Measurements from ENCODE around the gene IL37.

IL37 gene, protein sequence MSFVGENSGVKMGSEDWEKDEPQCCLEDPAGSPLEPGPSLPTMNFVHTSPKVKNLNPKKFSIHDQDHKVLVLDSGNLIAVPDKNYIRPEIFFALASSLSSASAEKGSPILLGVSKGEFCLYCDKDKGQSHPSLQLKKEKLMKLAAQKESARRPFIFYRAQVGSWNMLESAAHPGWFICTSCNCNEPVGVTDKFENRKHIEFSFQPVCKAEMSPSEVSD

DNA sequence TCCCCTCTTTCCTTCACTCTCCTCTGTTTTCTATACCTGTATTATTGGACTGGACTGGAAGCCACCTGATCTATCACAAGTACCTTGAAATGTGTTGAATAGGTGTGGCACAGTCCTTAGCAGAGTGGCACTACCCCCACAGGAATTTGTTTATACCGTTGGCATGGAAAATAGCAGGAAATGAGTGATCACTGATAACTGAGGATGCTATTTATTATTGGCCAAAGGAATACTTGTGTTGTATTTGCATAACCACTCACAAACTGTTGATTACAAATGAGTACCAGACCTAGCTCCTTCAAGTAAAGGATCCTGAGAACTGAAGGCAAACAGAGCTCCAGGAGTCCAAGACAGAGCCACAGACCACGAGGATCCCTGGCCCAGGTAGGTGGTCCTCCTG lies at the start of gene IL37:
TSS of gene IL37 (plus strand) at position 301 of the 400 bp plus-strand sequence. CDS start 1,848 bp downstream, outside the sequence.
- DNase-seq (ENCODE audit: low read depth in 2 of 2) = no peak

- DNase-seq (ENCODE audit: low read depth in 2 of 2) = no peak
These were observed 46.9 kb upstream of the IL37 start for GRCh38 chr2:112864072-112864471.

- no peak for DNase-seq (ENCODE audit: low read depth in 2 of 2)
These were observed 44.7 kb upstream of the IL37 start for GRCh38 chr2:112866128-112866835.

GRCh38 chr2:112867701-112868631 lies 43.0 kb upstream of the IL37 start:
- DNase-seq (ENCODE audit: low read depth in 2 of 2) = no peak

- DNase-seq (ENCODE audit: low read depth in 2 of 2) = no peak
These were observed 41.6 kb upstream of the IL37 start for GRCh38 chr2:112869258-112869842.

DNA sequence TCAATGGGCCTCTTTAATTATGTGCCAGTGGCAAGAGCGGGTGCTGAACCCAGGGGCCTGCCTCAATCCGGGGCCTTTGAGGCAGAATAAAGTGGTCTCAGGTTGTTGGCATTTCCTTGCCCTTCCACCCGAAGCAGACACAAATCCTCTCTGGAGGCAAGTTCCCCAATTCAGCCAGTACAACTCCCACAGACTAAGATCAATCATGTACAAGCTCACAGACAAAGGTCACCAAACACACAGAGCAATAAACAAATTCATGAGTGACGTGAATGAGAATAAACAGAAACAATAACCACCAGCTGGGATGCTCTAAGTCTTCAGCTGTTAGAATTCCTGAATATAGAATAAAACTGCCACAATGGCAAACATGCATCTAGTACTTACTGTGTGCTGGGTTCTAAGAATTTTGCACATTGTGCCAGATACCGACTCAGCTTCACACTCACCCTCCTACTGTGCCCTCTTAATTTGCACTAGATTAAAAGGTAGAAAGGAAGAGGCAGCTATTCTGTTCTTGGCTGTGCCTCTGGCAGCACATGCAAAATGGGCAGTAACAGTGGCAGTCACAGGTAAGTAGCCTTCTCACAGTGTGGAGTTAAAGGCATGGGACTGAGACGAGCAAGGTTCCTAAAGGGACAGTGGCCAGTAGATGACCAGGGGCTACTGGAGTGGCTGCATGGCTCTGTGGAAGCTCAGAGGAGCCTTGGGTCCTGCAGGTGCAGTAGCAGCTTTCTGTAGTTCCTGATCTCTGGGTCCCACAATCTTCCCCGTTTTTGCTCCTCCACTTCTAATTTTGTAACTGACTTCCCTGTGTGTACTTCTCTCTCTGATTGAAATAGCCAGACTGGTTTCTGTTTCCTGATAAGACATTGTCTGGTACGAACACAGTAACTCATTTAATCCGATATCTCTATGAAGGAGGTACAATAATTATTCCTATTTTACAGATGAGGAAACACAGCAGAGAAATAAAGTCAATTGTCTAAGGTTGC lies 39.8 kb upstream of the IL37 start:
- DNase-seq (ENCODE audit: low read depth in 2 of 2) = no peak

DNA sequence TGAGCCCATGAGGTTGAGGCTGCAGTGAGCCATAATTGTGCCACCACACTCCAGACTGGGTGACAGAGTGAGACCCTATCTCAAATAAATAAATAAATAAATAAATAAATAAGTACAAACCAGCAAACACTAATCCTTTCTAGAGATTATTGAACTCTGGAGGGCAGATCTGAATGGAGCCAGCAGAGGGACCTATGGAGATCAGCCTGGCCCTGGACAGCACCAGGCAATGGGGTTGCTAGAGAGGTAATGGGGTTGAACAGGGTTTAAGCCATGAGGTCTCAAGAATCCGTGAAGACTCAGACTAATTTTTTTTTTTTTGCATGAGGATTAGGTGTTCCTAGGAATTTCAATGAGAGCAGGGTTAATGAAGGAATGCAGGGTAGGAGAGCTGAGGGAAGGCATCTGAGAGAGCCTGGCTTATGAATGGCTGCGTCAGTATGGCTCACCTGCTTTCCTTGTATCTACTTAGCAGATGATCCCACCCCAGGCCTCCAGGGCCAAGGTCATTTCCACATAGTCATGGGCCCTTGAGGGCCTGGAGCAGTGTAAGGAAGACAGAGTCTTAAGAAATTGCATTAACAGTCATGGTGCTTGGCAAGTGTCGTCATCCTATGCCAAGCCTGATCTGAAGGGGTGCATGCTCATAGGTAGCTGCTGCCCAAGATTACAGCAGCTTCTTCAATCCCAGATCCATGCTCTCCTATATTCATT lies 34.6 kb upstream of the IL37 start:
- DNase-seq (ENCODE audit: low read depth in 2 of 2) = no peak

DNA sequence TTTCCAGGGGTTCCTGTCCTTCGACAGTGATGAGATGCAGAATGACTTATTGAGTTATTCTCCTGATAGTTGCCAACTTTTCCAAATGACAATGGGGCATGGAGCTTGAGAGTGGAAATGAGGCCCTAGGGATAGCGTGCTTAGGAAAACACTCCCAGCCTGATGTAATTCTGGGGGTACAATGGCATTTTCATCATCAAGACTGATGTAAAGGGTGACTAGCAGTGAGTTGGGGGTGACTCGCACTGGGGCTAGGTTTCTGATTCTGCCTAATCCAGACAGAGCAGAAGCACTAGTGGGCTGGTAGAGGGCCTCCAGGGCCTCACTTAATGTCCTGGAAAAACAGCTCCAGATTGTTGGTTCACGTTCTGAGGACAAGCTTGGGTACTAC lies 34.0 kb upstream of the IL37 start:
- no peak for DNase-seq (ENCODE audit: low read depth in 2 of 2)

DNA sequence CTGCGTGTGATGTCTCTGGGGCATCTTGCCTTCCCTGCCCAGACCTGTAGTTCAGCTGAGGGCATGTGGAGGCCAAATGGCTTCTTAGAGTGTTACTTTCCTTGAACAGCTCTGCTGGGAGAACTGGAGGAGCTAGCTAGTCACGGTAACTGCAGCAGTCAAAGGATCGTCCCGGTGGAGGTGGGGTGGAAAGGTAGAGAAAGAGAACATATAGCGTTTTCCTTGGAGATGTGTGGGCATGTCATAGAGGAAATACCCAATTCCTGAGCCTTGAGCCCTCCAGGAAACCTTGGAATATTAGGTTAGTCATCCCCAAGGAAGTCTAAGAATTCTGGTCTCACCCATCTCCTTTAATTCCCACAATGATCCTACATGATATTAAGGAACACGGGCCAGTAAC lies 33.5 kb upstream of the IL37 start:
- DNase-seq (ENCODE audit: low read depth in 2 of 2) = no peak

DNA sequence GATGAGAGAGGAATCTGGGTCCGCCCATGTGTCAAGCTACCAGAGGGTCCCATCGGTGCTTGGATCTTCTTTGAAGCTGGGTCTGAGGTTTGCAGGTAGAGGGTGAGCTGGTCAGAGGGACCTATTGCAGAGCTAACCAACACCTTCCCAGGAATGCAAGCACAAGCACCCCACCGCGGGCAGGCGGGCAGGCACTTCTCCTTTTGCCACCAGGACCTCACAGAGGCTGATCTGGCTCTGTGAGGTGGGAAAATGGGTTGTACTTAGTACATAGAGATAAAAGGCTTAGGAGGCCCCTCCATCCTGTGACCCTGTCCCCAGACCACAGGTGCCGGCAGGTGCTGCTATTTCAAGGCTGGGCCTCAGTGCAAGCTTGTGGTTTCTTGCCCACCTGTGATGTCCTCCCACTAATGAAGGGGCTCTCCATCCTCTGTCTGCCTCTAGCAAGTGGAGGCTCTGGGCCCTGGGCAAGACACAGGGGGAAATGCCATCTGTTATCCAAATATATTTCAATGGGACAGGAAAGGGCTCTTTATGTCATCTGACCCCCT lies 31.4 kb upstream of the IL37 start:
- DNase-seq (ENCODE audit: low read depth in 2 of 2) = no peak

- no peak for DNase-seq (ENCODE audit: low read depth in 2 of 2)
These were observed 30.9 kb upstream of the IL37 start for GRCh38 chr2:112880091-112880531.

- DNase-seq (ENCODE audit: low read depth in 2 of 2) = no peak
These were observed 30.3 kb upstream of the IL37 start for GRCh38 chr2:112880696-112881095.

- peak in 1 of 2 experiments; percentile 24 for DNase-seq (ENCODE audit: low read depth in 2 of 2)
These were observed 29.6 kb upstream of the IL37 start for GRCh38 chr2:112881217-112881985.

DNA sequence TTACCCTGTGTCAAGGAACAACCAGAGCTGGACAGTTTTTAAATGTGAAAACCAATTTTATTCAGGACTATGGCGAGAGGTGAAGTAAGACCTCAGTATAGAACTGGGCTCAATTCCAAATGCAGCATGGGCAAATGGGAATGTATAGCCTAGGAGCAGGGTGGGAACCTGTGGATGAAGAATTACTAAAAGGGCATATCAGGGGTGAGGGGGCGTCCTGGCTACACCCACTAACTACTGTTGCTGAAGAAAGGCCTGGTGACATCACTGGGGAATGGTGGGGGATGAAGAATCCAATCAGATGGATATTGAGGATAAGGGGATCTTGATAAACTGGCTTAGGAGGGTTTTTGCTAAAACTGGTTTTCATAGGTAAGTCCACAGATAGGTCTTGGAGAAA lies 27.3 kb upstream of the IL37 start:
- no peak for DNase-seq (ENCODE audit: low read depth in 2 of 2)

GRCh38 chr2:112884869-112885505 lies 26.0 kb upstream of the IL37 start:
- peak; percentile 33 to 63 for DNase-seq (ENCODE audit: low read depth in 2 of 2)

GRCh38 chr2:112885506-112885902 lies 25.5 kb upstream of the IL37 start:
- DNase-seq (ENCODE audit: low read depth in 2 of 2) = no peak

- DNase-seq (ENCODE audit: low read depth in 2 of 2) = no peak
These were observed 24.7 kb upstream of the IL37 start for GRCh38 chr2:112886291-112886690.

- no peak for DNase-seq (ENCODE audit: low read depth in 2 of 2)
These were observed 22.8 kb upstream of the IL37 start for GRCh38 chr2:112887964-112888749.
